Type B pancreatic cell (in vitro differentiated cells): Measurements from ENCODE around the gene SEMA7A. TPM values are rescaled to one million over a fixed set of nuclear protein-coding genes. Genes with fewer than 3 reads are reported as not detected.
A peak's percentile ranks its signal among the peaks of the same experiment; 100 is the strongest.
"Not testable (repeated sequence)": the region's sequence is repeated elsewhere in the genome, so short reads cannot be mapped to it uniquely, and the experiment has no call there.

ENCODE experiments used
- DNase-seq: peaks from one replicate; pipeline ENCODE4 v3.0.0; 2021; ENCODE audit warnings: mixed read lengths; ENCODE audit not compliant: unreplicated experiment; ENCODE audit errors: extremely low spot score
- H3K27ac Mint-ChIP-seq: 2 replicates; pipeline ENCODE4 v1.8.0; 2021; ENCODE audit warnings: mild to moderate bottlenecking, mixed read lengths
- H3K27me3 Mint-ChIP-seq: 2 replicates; pipeline ENCODE4 v1.8.0; 2021; ENCODE audit warnings: mixed read lengths
- H3K36me3 Mint-ChIP-seq: 2 replicates; pipeline ENCODE4 v1.8.0; 2021; ENCODE audit warnings: mixed read lengths
- H3K4me1 Mint-ChIP-seq: one replicate; pipeline ENCODE4 v1.8.0; 2021; ENCODE audit warnings: mixed read lengths; ENCODE audit not compliant: unreplicated experiment
- H3K4me3 Mint-ChIP-seq: 2 replicates; pipeline ENCODE4 v1.8.0; 2021; ENCODE audit warnings: mild to moderate bottlenecking, mixed read lengths
- H3K9me3 Mint-ChIP-seq: 2 replicates; pipeline ENCODE4 v1.8.0; 2021; ENCODE audit warnings: mixed read lengths
- CTCF ChIP-seq: fragments of 200-600 bp; sonication (generic); conservative IDR thresholded peaks from 2 replicates; pipeline ENCODE4 v1.5.0; 2021; ENCODE audit warnings: antibody characterized with exemption, mild to moderate bottlenecking
- microRNA-seq: library from miRNA; unstranded; fragments of <30 nt; microRNA quantifications from one replicate; pipeline ENCODE4, GENCODE V29; 2020
- total RNA-seq: library from RNA; stranded (reverse); gene quantifications from 2 replicates; pipeline ENCODE4 v1.2.1, GENCODE V29; 2021; ENCODE audit warnings: low replicate concordance

The SEMA7A gene
- total RNA-seq, 1 donor from 2014 or later: 6.3 TPM

- Mint-ChIP-seq H3K27me3 (peaks cover 25% of the 10 kb centered on the region), H3K9me3 (no peaks in the 10 kb centered on the region)
These were observed 67.9 kb downstream of the SEMA7A start for GRCh38 chr15:74365598-74366445.

DNA sequence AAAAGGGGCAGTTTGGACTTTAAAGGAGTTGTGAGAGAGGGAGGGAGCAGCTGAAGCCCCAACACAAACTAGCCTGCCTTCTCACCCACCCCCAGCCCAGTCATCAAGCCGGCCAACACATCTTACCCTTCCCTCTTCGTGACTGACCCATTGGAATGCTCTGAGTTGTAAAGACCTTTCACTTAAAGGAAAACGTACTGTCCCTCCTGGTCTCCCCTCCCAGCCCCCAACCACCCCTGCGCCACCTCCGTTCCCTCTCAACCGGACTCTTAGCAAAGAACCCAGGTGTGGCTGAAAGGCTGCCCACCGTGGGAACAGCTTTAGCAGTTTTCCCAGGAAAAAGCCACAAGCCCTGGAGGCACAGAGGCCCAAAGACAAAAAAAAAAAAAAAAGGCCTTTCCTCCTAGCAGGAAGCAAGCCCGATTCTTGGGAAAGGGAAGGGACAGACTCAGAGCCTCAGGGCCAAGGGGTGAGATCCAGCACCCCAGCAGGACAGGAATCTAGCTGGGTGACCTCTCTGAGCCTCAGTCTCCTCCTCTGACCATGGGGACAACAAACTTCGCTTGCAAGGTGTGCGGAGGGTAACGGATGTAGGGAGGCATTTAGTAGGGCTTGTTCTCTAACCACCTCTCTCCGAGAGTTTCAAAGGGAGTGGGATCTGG is 68.7 kb downstream of the SEMA7A start:
- peak overlapping the region; percentile 87 for H3K4me3 Mint-ChIP-seq
- DNase-seq: no peak
- no peak for TF ChIP-seq CTCF
- peaks cover 20% of the 10 kb centered on the region for H3K27me3 Mint-ChIP-seq
- H3K4me1 Mint-ChIP-seq: peaks cover 4% of the 10 kb centered on the region
- no peak overlapping the region for H3K27ac Mint-ChIP-seq
- no peaks in the 10 kb centered on the region for H3K9me3 Mint-ChIP-seq
- no peaks in the 10 kb centered on the region for H3K36me3 Mint-ChIP-seq

More at GRCh38 chr15:74365598-74366445, 67.9 kb downstream of the SEMA7A start:
- Mint-ChIP-seq H3K27ac (no peak overlapping the region), H3K4me1 (peaks cover 4% of the 10 kb centered on the region), H3K4me3 (peak overlapping the region; percentile 87), H3K36me3 (no peaks in the 10 kb centered on the region)
- no peak for DNase-seq
- TF ChIP-seq CTCF: peak; percentile 35

- Mint-ChIP-seq H3K36me3 (no peaks in the 10 kb centered on the region), H3K4me3 (no peak overlapping the region), H3K9me3 (no peaks in the 10 kb centered on the region), H3K27me3 (peaks cover 14% of the 10 kb centered on the region), H3K27ac (no peak overlapping the region), H3K4me1 (peaks cover 4% of the 10 kb centered on the region)
- TF ChIP-seq CTCF: no peak
- no peak for DNase-seq
These were observed 71.3 kb downstream of the SEMA7A start for GRCh38 chr15:74362482-74362881.

- H3K9me3 Mint-ChIP-seq, H3K27ac Mint-ChIP-seq, H3K4me1 Mint-ChIP-seq, H3K36me3 Mint-ChIP-seq, H3K4me3 Mint-ChIP-seq, DNase-seq: not testable (repeated sequence)
- peaks cover 14% of the 10 kb centered on the region for H3K27me3 Mint-ChIP-seq
These were observed 72.9 kb downstream of the SEMA7A start for GRCh38 chr15:74360855-74361254.

GRCh38 chr15:74359376-74359775 is 74.4 kb downstream of the SEMA7A start:
- H3K9me3 Mint-ChIP-seq, DNase-seq, H3K4me3 Mint-ChIP-seq, H3K4me1 Mint-ChIP-seq, H3K27ac Mint-ChIP-seq, H3K36me3 Mint-ChIP-seq: not testable (repeated sequence)
- H3K27me3 Mint-ChIP-seq: peaks cover 20% of the 10 kb centered on the region

Small RNA genes lying within 50 kb of the gene (microRNA-seq; reads per million reads assigned to microRNA genes)
- gene MIR6881: not detected

Other genes with a start within 250 kb of the SEMA7A start
- 19.2 and 158 TPM in 2 replicates for gene STRA6, start 231.2 kb downstream of the SEMA7A start, total RNA-seq
- gene CCDC33, start 197.6 kb downstream of the SEMA7A start, total RNA-seq: 2.2 and 5.0 TPM in 2 replicates
- gene CYP11A1, start 66.3 kb downstream of the SEMA7A start, total RNA-seq: 0.80 and 1.0 TPM in 2 replicates
- gene UBL7, start 27.2 kb upstream of the SEMA7A start, total RNA-seq: 42.0 and 57.0 TPM in 2 replicates
- gene ARID3B, start 107.3 kb upstream of the SEMA7A start, total RNA-seq: 25.8 and 28.8 TPM in 2 replicates
- 73.6 and 76.5 TPM in 2 replicates for gene CLK3, start 181.9 kb upstream of the SEMA7A start, total RNA-seq